Fibroblast of skin of scalp (primary cell): ENCODE measurements around the gene RHOXF2.
A peak's percentile ranks its signal among the peaks of the same experiment; 100 is the strongest.

ENCODE experiments used
- DNase-seq: peaks from one replicate; pipeline ENCODE4 v3.0.0-alpha.2; 2013

RHOXF2 gene

GRCh38 chrX:120205816-120206753 is 47.7 kb downstream of the RHOXF2 start:
- DNase-seq, result no peak

- DNase-seq, result no peak
Measured at GRCh38 chrX:120207009-120207605, 48.7 kb downstream of the RHOXF2 start.

GRCh38 chrX:120213438-120214265 is 55.2 kb downstream of the RHOXF2 start:
- DNase-seq, result peak; percentile 53
